ENCODE measurements around the gene MACO1.
"Not testable (repeated sequence)": the region's sequence is repeated elsewhere in the genome, so short reads cannot be mapped to it uniquely, and the experiment has no call there.

The MACO1 gene

DNA sequence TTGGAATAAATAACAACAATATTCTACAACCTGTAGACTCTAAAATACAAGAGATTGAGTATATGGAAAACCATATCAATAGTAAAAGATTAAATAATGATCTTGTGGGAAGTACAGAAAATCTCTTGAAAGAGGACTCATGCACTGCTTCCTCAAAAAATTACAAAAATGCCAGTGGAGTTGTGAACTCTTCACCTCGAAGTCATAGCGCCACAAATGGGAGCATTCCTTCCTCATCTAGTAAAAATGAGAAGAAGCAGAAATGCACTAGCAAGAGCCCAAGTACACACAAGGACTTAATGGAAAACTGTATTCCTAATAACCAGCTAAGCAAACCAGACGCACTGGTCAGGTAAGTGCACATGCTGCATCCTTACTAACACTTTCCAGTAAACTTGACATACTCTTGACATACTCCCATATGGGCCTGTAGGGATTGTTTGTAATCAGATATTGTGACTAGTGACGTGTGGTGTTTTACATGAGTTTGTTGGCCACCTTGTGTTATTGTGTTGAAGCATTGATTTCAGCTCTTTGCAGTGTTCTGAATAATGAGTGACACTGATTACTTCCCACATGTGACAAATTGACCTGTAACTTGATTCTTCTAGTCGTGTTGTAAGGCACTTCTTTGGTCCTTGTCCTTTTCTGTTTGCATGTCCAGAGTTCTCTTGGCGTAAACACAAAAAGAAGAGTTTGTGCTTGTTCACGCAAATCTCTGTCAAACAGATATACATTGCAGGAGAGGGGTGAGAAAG lies 28.0 kb downstream of the MACO1 start:
- DNase-seq (ENCODE audit: low spot score), result no peak

DNA sequence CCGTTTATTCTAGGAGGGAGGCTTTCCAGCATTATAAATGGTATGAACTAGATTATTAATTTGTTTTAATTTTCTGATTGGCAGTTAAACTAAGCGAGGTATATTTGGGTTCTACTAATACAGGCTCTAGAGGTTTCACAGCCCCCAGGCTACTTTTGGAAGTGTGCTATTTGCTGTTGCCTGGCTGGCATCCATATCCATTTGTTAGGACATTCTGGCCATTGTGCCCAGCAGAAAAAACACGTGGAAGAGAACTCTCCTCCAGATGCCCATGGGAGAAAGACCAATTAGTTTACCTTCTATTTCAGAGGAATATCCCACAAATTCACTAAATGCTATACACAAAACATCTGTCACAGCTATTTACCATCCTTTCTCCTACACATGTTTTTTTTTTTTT lies 29.3 kb downstream of the MACO1 start:
- DNase-seq (ENCODE audit: low spot score), result no peak

DNA sequence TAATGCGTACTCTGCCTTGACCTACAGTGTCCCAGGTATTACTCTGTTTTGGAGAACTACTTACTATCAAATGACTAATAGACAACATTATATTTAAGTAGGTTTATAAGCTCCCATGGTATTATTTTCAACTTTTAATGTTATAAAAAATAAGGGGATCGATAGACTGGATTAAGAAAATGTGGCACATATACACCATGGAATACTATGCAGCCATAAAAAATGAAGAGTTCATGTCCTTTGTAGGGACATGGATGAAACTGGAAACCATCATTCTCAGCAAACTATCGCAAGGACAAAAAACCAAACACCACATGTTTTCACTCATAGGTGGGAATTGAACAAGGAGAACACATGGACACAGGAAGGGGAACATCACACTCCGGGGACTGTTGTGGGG lies 30.1 kb downstream of the MACO1 start:
- DNase-seq (ENCODE audit: low spot score), result not testable (repeated sequence)

DNA sequence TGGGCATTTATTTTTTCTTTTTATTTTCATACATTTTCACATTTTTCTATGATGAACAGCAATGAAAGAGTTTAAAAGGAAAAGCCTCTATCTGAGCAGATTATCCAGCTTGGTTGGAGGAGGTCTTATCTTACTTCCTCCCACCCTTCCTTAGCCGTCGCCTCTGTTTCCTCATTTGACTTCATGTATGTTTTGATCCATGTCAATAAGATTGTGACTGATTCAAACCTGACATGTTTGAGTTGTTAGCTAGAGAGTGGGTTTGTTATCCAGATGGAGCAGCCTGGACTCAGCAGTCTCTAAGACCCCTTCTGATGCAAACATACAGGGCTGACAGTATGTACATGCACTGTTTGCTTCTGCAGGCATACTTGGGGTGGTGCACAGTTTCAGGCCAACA lies 31.2 kb downstream of the MACO1 start:
- no peak for DNase-seq (ENCODE audit: low spot score)

GRCh38 chr1:25462732-25463131 lies 32.0 kb downstream of the MACO1 start:
- no peak for DNase-seq (ENCODE audit: low spot score)

- peak; percentile 6 for DNase-seq (ENCODE audit: low spot score)
Measured at GRCh38 chr1:25467193-25467592, 36.5 kb downstream of the MACO1 start.

DNA sequence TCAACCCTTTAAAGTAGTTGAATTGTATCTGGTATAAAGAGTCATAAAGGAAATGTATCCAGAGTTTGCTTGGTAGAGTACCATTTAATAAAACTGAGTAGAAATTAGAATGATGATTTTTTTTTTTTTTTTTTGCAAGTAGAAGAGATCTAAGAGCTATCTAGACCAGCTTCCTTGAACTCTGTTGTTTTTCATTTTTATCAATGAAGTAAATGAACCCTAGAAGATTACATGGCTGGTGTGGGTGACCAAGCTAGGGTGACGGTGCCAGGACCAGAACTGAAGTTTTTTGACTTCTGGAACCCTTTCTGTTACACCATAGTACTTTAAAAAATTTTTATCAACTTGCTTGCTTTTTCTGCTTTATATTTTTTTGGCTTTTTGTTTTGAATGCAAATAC lies 36.9 kb downstream of the MACO1 start:
- no peak for DNase-seq (ENCODE audit: low spot score)

DNA sequence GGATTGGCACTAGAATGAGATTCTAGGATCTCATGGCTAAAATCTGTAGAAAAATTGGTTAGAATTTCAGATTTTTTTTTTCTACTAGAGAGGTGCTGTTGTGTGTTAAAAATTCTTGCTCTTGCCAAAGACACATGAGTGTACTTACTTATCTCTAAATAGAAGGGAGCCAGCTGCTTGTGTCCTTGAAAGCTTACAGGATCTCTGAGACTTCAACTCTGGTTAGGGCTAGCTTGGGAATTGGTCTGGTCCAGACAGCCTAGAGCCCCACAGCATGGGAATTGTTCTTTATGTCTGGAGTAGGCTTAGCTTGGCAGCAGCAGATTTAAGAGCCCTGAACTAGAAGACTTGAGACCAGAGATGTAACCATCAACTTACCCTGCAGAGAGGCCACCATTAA lies 37.3 kb downstream of the MACO1 start:
- DNase-seq (ENCODE audit: low spot score), result no peak

DNA sequence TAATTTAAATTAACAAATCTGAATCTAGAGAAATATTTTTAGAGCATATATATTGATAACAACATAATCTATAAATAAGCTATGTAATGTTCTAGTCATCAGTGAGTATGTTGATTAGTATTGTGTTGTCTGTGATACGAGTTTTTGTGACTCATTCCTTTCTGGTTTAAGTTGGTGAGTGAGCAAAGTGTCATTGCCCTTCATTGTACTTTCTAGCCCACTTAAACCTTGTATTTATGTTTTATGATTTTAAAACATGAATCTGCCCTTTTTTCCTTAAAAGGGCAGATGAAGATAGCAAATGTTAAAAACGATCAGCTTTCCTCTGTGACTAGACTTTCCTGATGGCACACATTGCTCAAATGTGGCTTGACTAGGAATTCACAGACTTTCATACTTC lies 38.5 kb downstream of the MACO1 start:
- no peak for DNase-seq (ENCODE audit: low spot score)

GRCh38 chr1:25472471-25472870 lies 41.8 kb downstream of the MACO1 start:
- no peak for DNase-seq (ENCODE audit: low spot score)

DNA sequence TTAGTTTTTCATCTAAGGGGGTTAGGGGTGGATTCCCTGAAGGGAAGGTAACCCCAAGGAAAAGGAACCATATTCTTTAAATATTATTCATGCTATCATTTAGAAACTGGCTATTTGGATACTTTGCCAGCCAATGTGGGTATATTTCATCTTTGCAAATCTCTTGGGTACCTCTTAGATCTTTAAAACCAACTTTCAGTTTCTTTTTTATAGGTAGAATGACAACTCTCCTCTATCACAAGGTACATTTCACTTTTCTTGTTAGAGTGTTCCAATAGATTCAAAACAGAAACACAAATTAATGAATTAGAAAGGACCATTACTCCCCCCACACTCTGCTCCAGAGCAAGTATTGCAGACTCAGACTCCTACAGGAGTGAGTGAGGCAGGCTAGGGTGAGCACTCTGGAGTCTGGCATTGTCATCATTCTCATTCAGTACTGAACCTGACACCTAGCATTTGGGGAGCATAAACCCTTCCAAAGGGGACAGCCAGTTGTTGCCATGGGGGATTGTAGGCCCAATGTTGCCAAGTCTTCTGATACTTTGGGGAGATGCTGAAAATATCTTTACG lies 43.0 kb downstream of the MACO1 start:
- DNase-seq (ENCODE audit: low spot score), result no peak

DNA sequence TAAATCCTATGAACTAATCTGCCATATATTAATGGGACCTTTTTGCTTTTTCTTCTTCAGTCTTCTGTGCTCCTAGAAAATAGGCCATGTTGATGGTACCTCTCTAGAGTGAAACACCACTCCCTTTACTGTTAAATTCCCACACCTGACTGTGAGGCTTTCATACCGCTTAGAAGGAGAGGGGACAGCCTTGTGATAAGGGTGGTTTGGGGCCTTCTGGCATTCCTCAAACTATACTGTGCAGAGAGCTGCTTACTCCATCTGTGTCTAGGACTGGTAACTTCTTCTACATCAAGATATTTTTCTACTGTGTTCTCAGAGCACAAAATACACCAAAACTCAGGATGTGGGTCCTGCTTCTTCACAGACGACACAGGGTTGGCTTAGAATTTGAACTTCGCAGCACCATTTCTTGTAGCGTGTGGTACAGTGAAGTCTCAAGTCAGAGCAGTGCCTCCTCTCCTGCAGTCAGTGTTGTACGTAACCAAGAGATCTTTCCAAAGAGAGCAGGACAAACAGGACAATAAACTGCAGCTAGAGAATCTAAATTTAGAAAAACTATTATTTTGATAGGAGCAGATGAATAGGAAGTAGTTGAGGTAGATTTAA lies 43.8 kb downstream of the MACO1 start:
- peak; percentile 30 for DNase-seq (ENCODE audit: low spot score)

DNA sequence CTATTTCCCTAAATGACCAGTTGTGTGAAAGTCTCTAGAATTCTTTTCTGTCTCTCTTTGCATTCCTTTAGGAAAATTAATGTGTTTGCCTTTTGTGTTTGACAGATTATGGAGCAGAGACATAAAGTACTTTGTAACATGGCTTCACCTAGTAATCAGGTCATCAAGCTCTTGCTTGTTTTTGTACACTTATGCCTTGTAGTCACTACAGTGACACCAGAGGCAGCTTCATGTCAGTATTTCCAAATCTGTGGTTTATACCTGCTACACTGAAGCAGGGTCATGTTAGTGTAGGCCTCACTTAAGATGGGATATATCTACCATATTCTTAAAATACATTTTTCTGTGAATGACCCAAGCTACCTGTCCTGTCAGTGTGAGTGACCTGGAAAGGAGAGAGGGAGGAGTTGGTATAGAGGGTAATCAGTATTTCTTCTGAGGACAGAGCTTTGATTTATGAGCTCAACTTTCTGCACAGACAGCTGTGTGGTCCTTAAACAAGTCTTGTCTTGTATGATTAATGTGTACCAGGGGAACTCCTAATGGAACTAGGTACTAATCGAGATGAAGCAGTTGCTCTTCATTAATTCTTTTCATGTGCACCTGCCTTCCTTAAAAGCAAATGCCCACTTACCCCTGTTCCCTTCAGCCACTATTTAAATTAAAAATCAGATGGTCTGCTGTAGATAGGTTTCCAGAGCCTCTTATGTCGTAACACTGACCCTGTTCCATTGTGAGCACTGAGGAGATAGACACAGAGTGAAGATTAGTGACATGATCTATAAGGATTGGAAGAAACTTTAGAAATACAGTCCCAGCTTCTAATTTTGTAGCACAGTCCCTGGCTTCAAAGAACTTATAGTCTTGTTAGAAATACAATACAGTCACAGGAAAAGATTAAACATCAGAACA lies 45.7 kb downstream of the MACO1 start:
- DNase-seq (ENCODE audit: low spot score), result no peak

DNA sequence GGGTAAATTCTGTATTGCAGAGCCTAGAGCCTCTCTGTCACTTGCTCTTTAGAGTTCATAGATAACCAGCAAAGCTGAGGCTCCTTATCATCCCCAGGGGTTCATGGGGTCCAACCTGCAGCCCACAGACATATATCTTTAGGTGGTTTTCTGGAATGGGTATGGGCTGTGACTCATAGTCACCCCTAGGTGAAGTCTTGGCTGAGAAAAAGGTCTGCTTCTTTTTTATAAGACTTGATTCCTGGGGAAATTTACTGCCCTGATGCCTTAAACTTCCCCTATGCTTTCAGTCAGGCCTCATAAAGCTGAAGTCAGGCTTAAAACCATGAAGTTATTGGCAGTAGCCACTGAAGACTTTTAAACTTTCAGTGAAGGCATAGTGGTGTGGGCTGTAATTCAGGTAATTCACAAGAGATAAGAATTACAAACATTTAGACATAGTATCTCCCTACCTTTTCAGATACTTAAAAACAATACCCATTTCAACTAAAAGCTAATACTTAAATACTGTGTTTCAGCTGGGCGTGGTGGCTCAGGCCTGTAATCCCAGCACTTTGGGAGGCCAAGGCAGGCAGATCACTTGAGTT lies 46.8 kb downstream of the MACO1 start:
- no peak for DNase-seq (ENCODE audit: low spot score)

- DNase-seq (ENCODE audit: low spot score), result no peak
Measured at GRCh38 chr1:25478633-25479032, 47.9 kb downstream of the MACO1 start.

DNA sequence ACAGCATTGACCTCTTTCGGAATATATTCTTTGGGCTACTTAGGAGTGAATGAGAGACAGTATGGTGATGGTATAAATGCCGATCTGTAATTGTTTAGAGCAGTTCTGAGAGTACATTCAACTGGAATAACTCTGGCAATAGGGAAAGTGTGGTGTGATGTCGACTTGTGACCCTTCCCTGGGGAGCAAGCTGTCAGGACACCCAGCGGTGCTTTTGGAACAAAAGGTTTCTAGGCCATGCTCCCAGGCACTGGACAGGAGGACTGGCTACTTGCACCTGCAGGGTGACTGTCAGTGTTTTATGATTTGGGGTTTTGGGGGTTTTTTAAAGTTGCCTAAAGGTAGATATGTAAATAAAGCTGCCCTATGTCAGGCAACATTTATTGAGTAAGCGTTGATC lies 50.9 kb downstream of the MACO1 start:
- DNase-seq (ENCODE audit: low spot score), result no peak

- no peak for DNase-seq (ENCODE audit: low spot score)
Measured at GRCh38 chr1:25482211-25482610, 51.5 kb downstream of the MACO1 start.

DNA sequence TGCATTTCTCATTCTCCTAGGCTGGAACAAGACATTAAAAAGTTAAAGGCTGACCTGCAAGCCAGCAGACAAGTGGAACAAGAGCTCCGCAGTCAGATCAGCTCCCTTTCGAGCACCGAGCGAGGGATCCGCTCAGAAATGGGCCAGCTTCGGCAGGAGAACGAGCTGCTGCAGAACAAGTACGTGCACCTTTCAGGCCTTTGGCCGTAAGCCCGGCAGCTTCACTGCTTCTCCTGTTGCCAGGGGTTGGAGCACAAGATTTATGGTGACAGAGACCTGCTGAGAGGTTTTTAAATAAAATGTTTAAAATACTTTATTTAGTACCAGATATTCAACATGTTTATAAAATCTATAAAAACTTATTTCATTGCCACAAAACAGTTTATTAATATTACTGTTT lies 53.4 kb downstream of the MACO1 start:
- no peak for DNase-seq (ENCODE audit: low spot score)

DNA sequence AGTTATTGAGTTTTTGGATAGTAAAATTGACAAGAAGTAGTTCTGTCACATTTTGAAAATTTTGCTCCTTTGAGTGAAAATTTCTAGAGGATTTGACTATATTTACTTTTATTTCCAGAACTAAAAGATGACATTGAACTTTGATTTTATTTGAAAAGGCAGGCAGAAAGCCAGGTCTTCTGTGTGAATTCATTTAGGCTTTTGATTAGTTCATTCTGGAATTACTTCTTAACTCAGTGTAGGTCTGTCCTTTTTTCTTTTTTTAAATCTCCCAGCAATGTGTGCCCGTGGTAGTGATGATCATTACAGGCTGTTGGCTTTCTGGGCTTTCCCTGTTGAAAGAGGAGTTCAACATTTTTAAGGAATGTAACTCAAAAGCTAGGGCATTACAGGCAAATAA lies 53.8 kb downstream of the MACO1 start:
- DNase-seq (ENCODE audit: low spot score), result no peak

DNA sequence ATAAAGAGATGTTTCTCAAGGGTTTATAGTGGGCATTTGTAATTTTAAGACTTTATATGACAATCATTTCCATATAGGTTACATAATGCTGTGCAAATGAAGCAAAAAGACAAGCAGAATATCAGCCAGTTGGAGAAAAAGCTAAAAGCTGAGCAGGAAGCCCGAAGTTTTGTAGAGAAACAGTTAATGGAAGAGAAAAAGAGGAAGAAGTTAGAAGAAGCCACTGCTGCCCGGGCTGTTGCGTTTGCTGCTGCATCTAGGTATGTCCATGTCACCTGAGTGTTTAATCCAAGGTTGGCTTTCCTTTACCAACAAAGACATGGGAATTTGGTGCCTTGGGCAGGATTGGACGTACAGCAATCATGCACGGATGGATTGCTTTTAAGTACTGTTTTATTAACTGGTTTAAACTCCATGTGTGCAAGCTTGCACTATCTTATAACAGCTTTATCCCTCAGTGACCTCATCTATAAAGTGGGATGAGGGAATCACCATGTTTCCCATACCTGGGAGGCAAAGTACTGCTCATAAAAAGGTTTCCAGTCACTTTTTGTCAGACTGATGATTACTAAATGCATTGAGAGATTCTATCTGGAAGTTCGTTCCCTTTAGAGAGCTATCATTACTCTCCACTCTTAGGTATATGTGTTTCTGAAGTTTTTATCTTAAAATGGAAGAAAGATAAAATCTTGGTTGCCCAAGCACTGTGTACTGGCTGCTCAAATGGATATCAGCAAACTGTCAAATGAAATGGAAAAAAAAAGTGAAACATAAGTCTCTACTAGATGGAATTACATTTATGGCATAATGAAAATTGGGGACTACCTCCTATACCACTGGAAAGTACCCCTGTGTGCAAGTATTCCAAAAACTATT lies 55.1 kb downstream of the MACO1 start:
- DNase-seq (ENCODE audit: low spot score), result no peak

DNA sequence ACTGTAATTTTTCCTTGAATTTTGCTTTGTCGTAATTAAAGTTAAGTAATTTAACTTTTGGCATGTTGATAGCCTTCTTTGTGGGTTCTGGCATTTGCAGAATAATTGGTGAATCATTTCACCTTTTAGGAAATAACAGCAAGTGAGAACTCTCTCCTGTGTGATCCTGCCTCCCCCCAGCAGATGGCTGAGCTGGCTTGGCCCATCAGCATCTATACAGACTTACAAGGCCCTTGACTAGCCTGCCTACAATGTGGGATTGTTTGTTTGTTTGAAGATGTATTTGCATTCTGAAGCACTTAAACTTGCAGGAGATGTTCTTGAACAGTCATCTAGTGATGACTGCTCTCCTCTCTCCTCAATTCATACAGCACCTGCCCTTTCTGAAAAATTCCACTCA lies 55.9 kb downstream of the MACO1 start:
- DNase-seq (ENCODE audit: low spot score), result no peak

Measured in CD4-positive, alpha-beta T cell treated with Interleukin-6 at 100 ng/mL for 8 hours (primary cell).